Vagina (tissue), 2 donors: ENCODE data around the gene MORN5. TPM values are rescaled to one million over a fixed set of nuclear protein-coding genes. Genes with fewer than 3 reads are reported as not detected.

ENCODE experiments used
- DNase-seq, 2 donors: peaks; one replicate each; pipeline ENCODE4 v3.0.0-alpha.2; 2017; ENCODE audit errors: extremely low spot score in 2 of 2
- H3K27ac ChIP-seq: fragments of 200-600 bp; sonication (generic); one replicate; pipeline ENCODE4 v1.5.1; 2019
- H3K27me3 ChIP-seq: fragments of 200-600 bp; sonication (generic); one replicate; pipeline ENCODE4 v1.5.1; 2019
- H3K36me3 ChIP-seq, 2 donors: fragments of 200-600 bp; sonication (generic); one replicate each; pipeline ENCODE4 v1.5.1; 2017 to 2019
- H3K4me1 ChIP-seq: fragments of 200-600 bp; sonication (generic); one replicate; pipeline ENCODE4 v1.5.1; 2019
- H3K4me3 ChIP-seq, 2 donors: fragments of 200-600 bp; sonication (generic); 1 replicate in 1 of 2; 2 replicates in 1 of 2; pipeline ENCODE4 v1.5.1; 2016 to 2019
- H3K9me3 ChIP-seq: fragments of 200-600 bp; sonication (generic); one replicate; pipeline ENCODE4 v1.5.1; 2019
- CTCF ChIP-seq, 3 experiments: fragments of 450-650 bp in 2 of 3; fragments of 200-600 bp in 1 of 3; sonication (generic) in 1 of 3; IDR thresholded peaks; one replicate each; pipeline ENCODE4 v1.5.1; 2017 to 2019; ENCODE audit warnings: antibody characterized with exemption in 3 of 3, mild to moderate bottlenecking in 2 of 3, moderate library complexity in 2 of 3
- POLR2A ChIP-seq, 2 donors: fragments of 450-650 bp; IDR thresholded peaks; one replicate each; pipeline ENCODE4 v1.6.1; 2017; ENCODE audit warnings: antibody characterized with exemption in 2 of 2, mild to moderate bottlenecking in 2 of 2, moderate library complexity in 2 of 2
- POLR2AphosphoS5 ChIP-seq, 2 donors: sonication (generic); formaldehyde crosslinking; IDR thresholded peaks; one replicate each; pipeline ENCODE4 v1.9.0; 2017; ENCODE audit warnings: antibody characterized with exemption in 2 of 2, mild to moderate bottlenecking in 2 of 2, low read depth in 1 of 2; ENCODE audit not compliant: insufficient read depth in 1 of 2
- intact Hi-C: fragments of 100-400 bp; cut with DNase I; formaldehyde crosslinking; loops from one replicate; pipeline ENCODE4 v1.15.1; 2023
- total RNA-seq: library from RNA; depleted of rRNA; stranded (reverse); fragments of >200 nt; gene quantifications from one replicate; pipeline ENCODE4 v1.2.3, GENCODE V29; 2016

MORN5 gene
- total RNA-seq, 1 donor from 2014 or later, result not detected

- TF ChIP-seq POLR2A (IDR thresholded peaks at IDR 0.05), result no peak
- TF ChIP-seq CTCF (IDR thresholded peaks at IDR 0.05), result no peak
- no peak for TF ChIP-seq POLR2AphosphoS5 (IDR thresholded peaks at IDR 0.05; ENCODE audit: insufficient read depth in 1 of 2, low read depth in 1 of 2)
- H3K36me3 ChIP-seq, result no peaks in the 10 kb centered on the region
- intact Hi-C loops, result no loop called here
These were observed 20.0 kb downstream of the MORN5 start for GRCh38 chr9:122179690-122180074.

GRCh38 chr9:122180633-122181032, 20.9 kb downstream of the MORN5 start:
- no peaks in the 10 kb centered on the region for H3K36me3 ChIP-seq
- TF ChIP-seq POLR2A (IDR thresholded peaks at IDR 0.05), result no peak
- TF ChIP-seq POLR2AphosphoS5 (IDR thresholded peaks at IDR 0.05; ENCODE audit: insufficient read depth in 1 of 2, low read depth in 1 of 2), result peak in 1 of 2 donors; percentile 46
- no peaks in the 10 kb centered on the region for H3K4me1 ChIP-seq
- DNase-seq, result no peak
- no peaks in the 10 kb centered on the region for H3K27me3 ChIP-seq
- no peak overlapping the region for H3K27ac ChIP-seq
- intact Hi-C loops, result no loop called here
- H3K4me3 ChIP-seq, result no peak overlapping the region
- H3K9me3 ChIP-seq, result no peaks in the 10 kb centered on the region

More at GRCh38 chr9:122179690-122180074, 20.0 kb downstream of the MORN5 start:
- Histone ChIP-seq H3K27ac (no peak overlapping the region), H3K4me3 (no peak overlapping the region), H3K4me1 (no peaks in the 10 kb centered on the region), H3K27me3 (no peaks in the 10 kb centered on the region), H3K9me3 (no peaks in the 10 kb centered on the region)
- no peak for DNase-seq

- Histone ChIP-seq H3K27ac (no peak overlapping the region), H3K27me3 (no peaks in the 10 kb centered on the region), H3K4me1 (no peaks in the 10 kb centered on the region), H3K9me3 (no peaks in the 10 kb centered on the region), H3K36me3 (no peaks in the 10 kb centered on the region), H3K4me3 (no peak overlapping the region)
- intact Hi-C loops, result no loop called here
- DNase-seq, result no peak
- no peak for TF ChIP-seq POLR2A (IDR thresholded peaks at IDR 0.05)
- TF ChIP-seq POLR2AphosphoS5 (IDR thresholded peaks at IDR 0.05; ENCODE audit: insufficient read depth in 1 of 2, low read depth in 1 of 2), result no peak
- no peak for TF ChIP-seq CTCF (IDR thresholded peaks at IDR 0.05)
These were observed 23.8 kb downstream of the MORN5 start for GRCh38 chr9:122183501-122183900.

GRCh38 chr9:122184551-122184950, 24.8 kb downstream of the MORN5 start:
- no peaks in the 10 kb centered on the region for H3K4me1 ChIP-seq
- DNase-seq, result no peak
- no peaks in the 10 kb centered on the region for H3K27me3 ChIP-seq
- TF ChIP-seq CTCF (IDR thresholded peaks at IDR 0.05) (no peak), POLR2AphosphoS5 (IDR thresholded peaks at IDR 0.05; ENCODE audit: insufficient read depth in 1 of 2, low read depth in 1 of 2) (no peak), POLR2A (IDR thresholded peaks at IDR 0.05) (no peak)
- H3K9me3 ChIP-seq, result no peaks in the 10 kb centered on the region
- H3K27ac ChIP-seq, result no peak overlapping the region
- H3K36me3 ChIP-seq, result no peaks in the 10 kb centered on the region
- intact Hi-C loops, result no loop called here
- H3K4me3 ChIP-seq, result no peak overlapping the region

- H3K27me3 ChIP-seq, result no peaks in the 10 kb centered on the region
- H3K27ac ChIP-seq, result no peak overlapping the region
- no peak overlapping the region for H3K4me3 ChIP-seq
- TF ChIP-seq POLR2AphosphoS5 (IDR thresholded peaks at IDR 0.05; ENCODE audit: insufficient read depth in 1 of 2, low read depth in 1 of 2) (no peak), CTCF (IDR thresholded peaks at IDR 0.05) (no peak), POLR2A (IDR thresholded peaks at IDR 0.05) (no peak)
- no peaks in the 10 kb centered on the region for H3K36me3 ChIP-seq
- H3K9me3 ChIP-seq, result no peaks in the 10 kb centered on the region
- no peaks in the 10 kb centered on the region for H3K4me1 ChIP-seq
- intact Hi-C loops, result no loop called here
- DNase-seq, result no peak
These were observed 26.6 kb downstream of the MORN5 start for GRCh38 chr9:122186301-122186700.
